Measurements from ENCODE around the gene TMEM135.
"Not testable (repeated sequence)": the region's sequence is repeated elsewhere in the genome, so short reads cannot be mapped to it uniquely, and the experiment has no call there.

The TMEM135 gene

DNA sequence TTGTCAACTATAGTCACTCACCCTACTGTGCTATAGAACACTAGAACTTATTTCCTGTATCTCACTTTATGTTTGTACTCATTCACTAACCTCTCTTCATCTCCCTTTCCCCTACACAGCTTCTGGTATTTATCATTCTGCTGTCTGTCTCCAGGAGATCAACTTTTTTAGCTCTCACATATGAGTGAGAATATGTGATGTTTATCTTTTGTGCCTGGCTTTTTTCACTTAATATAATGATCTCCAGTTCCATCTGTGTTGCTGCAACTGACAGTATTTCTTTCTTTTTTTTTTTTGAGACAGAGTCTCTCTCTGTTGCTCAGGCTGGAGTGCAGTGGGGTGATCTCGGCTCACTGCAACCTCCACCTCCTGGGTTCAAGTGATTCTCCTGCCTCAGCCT is 68.1 kb downstream of the TMEM135 start:
- H2BK15ac ChIP-seq (replicated peaks; ENCODE audit: low read depth); H3K23ac ChIP-seq (ENCODE audit: low read length); H2BK120ac ChIP-seq (ENCODE audit: low read depth, low read length); H4K5ac ChIP-seq (ENCODE audit: low read length); H3K4me2 ChIP-seq (ENCODE audit: low read length); DNase-seq; H4K8ac ChIP-seq (ENCODE audit: low read depth, low read length); H3K27ac ChIP-seq (ENCODE audit: low read depth, low read length); H3K4me1 ChIP-seq (ENCODE audit: control insufficient read depth, low read depth, low read length); H3K9ac ChIP-seq (ENCODE audit: low read length); H3K36me3 ChIP-seq (ENCODE audit: control insufficient read depth, insufficient read depth, low read length); H3K27me3 ChIP-seq (ENCODE audit: insufficient read depth, low read length, poor library complexity); H2AK5ac ChIP-seq (ENCODE audit: low read length); H3K4me3 ChIP-seq (ENCODE audit: low read length); H3K56ac ChIP-seq (ENCODE audit: low read length); H3K79me2 ChIP-seq (ENCODE audit: control insufficient read depth, insufficient read depth, low read length); H3K79me1 ChIP-seq (ENCODE audit: low read length); H3K4ac ChIP-seq (ENCODE audit: low read depth, low read length); H3K18ac ChIP-seq (ENCODE audit: low read length); H2BK5ac ChIP-seq (ENCODE audit: low read length): not testable (repeated sequence)
- no CpG with 5 or more reads among the region's 1 CpG for WGBS (ENCODE audit: extremely low coverage, insufficient coverage, low lambda C conversion rate)

DNA sequence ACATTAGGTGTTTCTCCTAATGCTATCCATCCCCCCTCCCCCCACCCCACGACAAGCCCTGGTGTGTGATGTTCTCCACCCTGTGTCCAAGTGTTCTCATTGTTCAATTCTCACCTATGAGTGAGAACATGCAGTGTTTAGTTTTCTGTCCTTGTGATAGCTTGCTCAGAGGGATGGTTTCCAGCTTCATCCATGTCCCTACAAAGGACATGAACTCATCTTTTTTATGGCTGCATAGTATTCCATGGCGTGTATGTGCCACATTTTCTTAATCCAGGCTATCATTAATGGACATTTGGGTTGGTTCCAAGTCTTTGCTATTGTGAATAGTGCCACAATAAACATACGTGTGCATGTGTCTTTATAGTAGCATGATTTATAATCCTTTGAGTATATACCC is 69.6 kb downstream of the TMEM135 start:
- not testable (repeated sequence) for H4K5ac ChIP-seq (ENCODE audit: low read length); H3K56ac ChIP-seq (ENCODE audit: low read length); H3K79me1 ChIP-seq (ENCODE audit: low read length); H3K36me3 ChIP-seq (ENCODE audit: control insufficient read depth, insufficient read depth, low read length); H3K4me3 ChIP-seq (ENCODE audit: low read length); H2BK5ac ChIP-seq (ENCODE audit: low read length); H3K23ac ChIP-seq (ENCODE audit: low read length); H4K8ac ChIP-seq (ENCODE audit: low read depth, low read length); H3K4me2 ChIP-seq (ENCODE audit: low read length); H3K9ac ChIP-seq (ENCODE audit: low read length); H3K4ac ChIP-seq (ENCODE audit: low read depth, low read length); H3K27ac ChIP-seq (ENCODE audit: low read depth, low read length); DNase-seq; H3K79me2 ChIP-seq (ENCODE audit: control insufficient read depth, insufficient read depth, low read length); H3K4me1 ChIP-seq (ENCODE audit: control insufficient read depth, low read depth, low read length); H2BK120ac ChIP-seq (ENCODE audit: low read depth, low read length); H2BK15ac ChIP-seq (replicated peaks; ENCODE audit: low read depth); H3K27me3 ChIP-seq (ENCODE audit: insufficient read depth, low read length, poor library complexity); H2AK5ac ChIP-seq (ENCODE audit: low read length); H3K18ac ChIP-seq (ENCODE audit: low read length)
- whole genome bisulfite sequencing (ENCODE audit: extremely low coverage, insufficient coverage, low lambda C conversion rate): no CpG with 5 or more reads among the region's 3 CpGs

- no peak overlapping the region for H2BK120ac ChIP-seq (ENCODE audit: low read depth, low read length)
- H3K79me1 ChIP-seq (ENCODE audit: low read length): peaks cover 3% of the 10 kb centered on the region
- H3K4me3 ChIP-seq (ENCODE audit: low read length): no peak overlapping the region
- no peak overlapping the region for H3K18ac ChIP-seq (ENCODE audit: low read length)
- no peak overlapping the region for H3K23ac ChIP-seq (ENCODE audit: low read length)
- H4K8ac ChIP-seq (ENCODE audit: low read depth, low read length): no peak overlapping the region
- no CpG with 5 or more reads among the region's 3 CpGs for WGBS (ENCODE audit: extremely low coverage, insufficient coverage, low lambda C conversion rate)
- H3K4ac ChIP-seq (ENCODE audit: low read depth, low read length): no peak overlapping the region
- H2BK15ac ChIP-seq (replicated peaks; ENCODE audit: low read depth): no peak overlapping the region
- no peaks in the 10 kb centered on the region for H3K79me2 ChIP-seq (ENCODE audit: control insufficient read depth, insufficient read depth, low read length)
- no peak overlapping the region for H3K9ac ChIP-seq (ENCODE audit: low read length)
- no peak overlapping the region for H3K27ac ChIP-seq (ENCODE audit: low read depth, low read length)
- H3K56ac ChIP-seq (ENCODE audit: low read length): no peak overlapping the region
- no peak overlapping the region for H2AK5ac ChIP-seq (ENCODE audit: low read length)
- no peak for DNase-seq
- H3K4me1 ChIP-seq (ENCODE audit: control insufficient read depth, low read depth, low read length): no peaks in the 10 kb centered on the region
- H4K5ac ChIP-seq (ENCODE audit: low read length): no peak overlapping the region
- no peaks in the 10 kb centered on the region for H3K27me3 ChIP-seq (ENCODE audit: insufficient read depth, low read length, poor library complexity)
- no peaks in the 10 kb centered on the region for H3K36me3 ChIP-seq (ENCODE audit: control insufficient read depth, insufficient read depth, low read length)
- H2BK5ac ChIP-seq (ENCODE audit: low read length): no peak overlapping the region
- H3K4me2 ChIP-seq (ENCODE audit: low read length): no peak overlapping the region
Measured at GRCh38 chr11:87110443-87111131, 72.9 kb downstream of the TMEM135 start.

GRCh38 chr11:87114093-87114492 is 76.4 kb downstream of the TMEM135 start:
- Histone ChIP-seq H3K36me3 (ENCODE audit: control insufficient read depth, insufficient read depth, low read length) (no peaks in the 10 kb centered on the region), H3K27ac (ENCODE audit: low read depth, low read length) (no peak overlapping the region), H4K8ac (ENCODE audit: low read depth, low read length) (no peak overlapping the region), H4K5ac (ENCODE audit: low read length) (no peak overlapping the region), H3K18ac (ENCODE audit: low read length) (no peak overlapping the region), H3K79me1 (ENCODE audit: low read length) (no peaks in the 10 kb centered on the region), H3K4ac (ENCODE audit: low read depth, low read length) (no peak overlapping the region), H3K4me3 (ENCODE audit: low read length) (no peak overlapping the region), H3K27me3 (ENCODE audit: insufficient read depth, low read length, poor library complexity) (no peaks in the 10 kb centered on the region), H3K56ac (ENCODE audit: low read length) (no peak overlapping the region), H2AK5ac (ENCODE audit: low read length) (no peak overlapping the region), H3K9ac (ENCODE audit: low read length) (no peak overlapping the region), H2BK5ac (ENCODE audit: low read length) (no peak overlapping the region), H3K4me2 (ENCODE audit: low read length) (no peak overlapping the region), H2BK15ac (replicated peaks; ENCODE audit: low read depth) (no peak overlapping the region), H2BK120ac (ENCODE audit: low read depth, low read length) (no peak overlapping the region), H3K23ac (ENCODE audit: low read length) (no peak overlapping the region), H3K79me2 (ENCODE audit: control insufficient read depth, insufficient read depth, low read length) (no peaks in the 10 kb centered on the region), H3K4me1 (ENCODE audit: control insufficient read depth, low read depth, low read length) (no peaks in the 10 kb centered on the region)
- no CpG with 5 or more reads among the region's 1 CpG for WGBS (ENCODE audit: extremely low coverage, insufficient coverage, low lambda C conversion rate)
- DNase-seq: no peak

DNA sequence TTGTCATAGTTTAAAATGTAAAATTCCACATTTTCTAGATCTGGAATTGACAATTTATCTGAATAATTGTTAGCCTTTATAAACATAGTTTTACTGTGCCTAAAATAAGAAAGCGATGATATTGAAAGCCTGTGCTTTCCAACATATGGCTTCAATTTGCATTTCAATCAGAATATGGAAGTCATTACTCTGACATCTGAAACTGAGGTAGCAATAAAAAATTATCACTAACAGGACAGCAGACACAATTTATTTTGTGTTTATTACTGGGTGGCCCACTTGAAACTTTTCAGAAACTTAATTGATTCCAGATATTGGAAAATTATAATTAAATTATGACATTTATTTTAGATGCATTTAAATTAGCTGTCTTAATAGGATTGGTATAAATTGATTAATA is 78.5 kb downstream of the TMEM135 start:
- WGBS (ENCODE audit: extremely low coverage, insufficient coverage, low lambda C conversion rate): no CpG with 5 or more reads among the region's 1 CpG
- Histone ChIP-seq H3K4ac (ENCODE audit: low read depth, low read length) (no peak overlapping the region), H4K8ac (ENCODE audit: low read depth, low read length) (no peak overlapping the region), H2AK5ac (ENCODE audit: low read length) (no peak overlapping the region), H2BK120ac (ENCODE audit: low read depth, low read length) (no peak overlapping the region), H4K5ac (ENCODE audit: low read length) (no peak overlapping the region), H3K4me3 (ENCODE audit: low read length) (no peak overlapping the region), H3K56ac (ENCODE audit: low read length) (no peak overlapping the region), H3K79me1 (ENCODE audit: low read length) (no peaks in the 10 kb centered on the region), H3K79me2 (ENCODE audit: control insufficient read depth, insufficient read depth, low read length) (no peaks in the 10 kb centered on the region), H3K4me1 (ENCODE audit: control insufficient read depth, low read depth, low read length) (no peaks in the 10 kb centered on the region), H3K18ac (ENCODE audit: low read length) (no peak overlapping the region), H3K36me3 (ENCODE audit: control insufficient read depth, insufficient read depth, low read length) (no peaks in the 10 kb centered on the region), H3K4me2 (ENCODE audit: low read length) (no peak overlapping the region), H3K27me3 (ENCODE audit: insufficient read depth, low read length, poor library complexity) (no peaks in the 10 kb centered on the region), H3K9ac (ENCODE audit: low read length) (no peak overlapping the region), H3K27ac (ENCODE audit: low read depth, low read length) (no peak overlapping the region), H3K23ac (ENCODE audit: low read length) (no peak overlapping the region), H2BK5ac (ENCODE audit: low read length) (no peak overlapping the region), H2BK15ac (replicated peaks; ENCODE audit: low read depth) (no peak overlapping the region)
- DNase-seq: no peak

DNA sequence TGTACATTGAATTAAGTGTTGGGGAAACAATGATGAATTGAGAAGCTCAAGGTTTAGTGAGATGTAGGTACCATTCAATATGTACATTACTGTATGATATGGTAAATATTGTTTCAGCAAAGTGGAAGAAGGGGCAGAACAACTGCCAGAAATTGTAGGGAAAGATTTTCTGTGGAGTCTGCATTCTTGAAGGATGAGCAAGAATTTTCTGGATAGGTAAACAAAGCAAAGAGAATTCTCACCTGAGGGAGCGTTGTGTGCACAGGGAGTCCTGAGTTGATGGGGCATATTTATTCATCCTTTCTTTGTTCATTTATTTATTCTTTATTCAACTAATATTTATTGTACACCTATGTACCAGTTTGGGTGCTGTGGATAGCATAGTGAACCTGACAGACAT is 83.2 kb downstream of the TMEM135 start:
- H3K18ac ChIP-seq (ENCODE audit: low read length): no peak overlapping the region
- no peaks in the 10 kb centered on the region for H3K79me2 ChIP-seq (ENCODE audit: control insufficient read depth, insufficient read depth, low read length)
- no CpG with 5 or more reads among the region's 1 CpG for WGBS (ENCODE audit: extremely low coverage, insufficient coverage, low lambda C conversion rate)
- H3K4me1 ChIP-seq (ENCODE audit: control insufficient read depth, low read depth, low read length): no peaks in the 10 kb centered on the region
- no peak overlapping the region for H3K4me2 ChIP-seq (ENCODE audit: low read length)
- H3K9ac ChIP-seq (ENCODE audit: low read length): no peak overlapping the region
- H2BK5ac ChIP-seq (ENCODE audit: low read length): no peak overlapping the region
- no peak overlapping the region for H2BK15ac ChIP-seq (replicated peaks; ENCODE audit: low read depth)
- H3K23ac ChIP-seq (ENCODE audit: low read length): no peak overlapping the region
- H3K36me3 ChIP-seq (ENCODE audit: control insufficient read depth, insufficient read depth, low read length): no peaks in the 10 kb centered on the region
- H2AK5ac ChIP-seq (ENCODE audit: low read length): no peak overlapping the region
- H4K8ac ChIP-seq (ENCODE audit: low read depth, low read length): no peak overlapping the region
- no peaks in the 10 kb centered on the region for H3K79me1 ChIP-seq (ENCODE audit: low read length)
- no peak overlapping the region for H4K5ac ChIP-seq (ENCODE audit: low read length)
- H3K4me3 ChIP-seq (ENCODE audit: low read length): no peak overlapping the region
- no peak overlapping the region for H3K56ac ChIP-seq (ENCODE audit: low read length)
- no peak overlapping the region for H3K4ac ChIP-seq (ENCODE audit: low read depth, low read length)
- no peaks in the 10 kb centered on the region for H3K27me3 ChIP-seq (ENCODE audit: insufficient read depth, low read length, poor library complexity)
- H2BK120ac ChIP-seq (ENCODE audit: low read depth, low read length): no peak overlapping the region
- no peak overlapping the region for H3K27ac ChIP-seq (ENCODE audit: low read depth, low read length)
- DNase-seq: no peak
